ENCODE data around the gene NTF3.

NTF3 gene

DNA sequence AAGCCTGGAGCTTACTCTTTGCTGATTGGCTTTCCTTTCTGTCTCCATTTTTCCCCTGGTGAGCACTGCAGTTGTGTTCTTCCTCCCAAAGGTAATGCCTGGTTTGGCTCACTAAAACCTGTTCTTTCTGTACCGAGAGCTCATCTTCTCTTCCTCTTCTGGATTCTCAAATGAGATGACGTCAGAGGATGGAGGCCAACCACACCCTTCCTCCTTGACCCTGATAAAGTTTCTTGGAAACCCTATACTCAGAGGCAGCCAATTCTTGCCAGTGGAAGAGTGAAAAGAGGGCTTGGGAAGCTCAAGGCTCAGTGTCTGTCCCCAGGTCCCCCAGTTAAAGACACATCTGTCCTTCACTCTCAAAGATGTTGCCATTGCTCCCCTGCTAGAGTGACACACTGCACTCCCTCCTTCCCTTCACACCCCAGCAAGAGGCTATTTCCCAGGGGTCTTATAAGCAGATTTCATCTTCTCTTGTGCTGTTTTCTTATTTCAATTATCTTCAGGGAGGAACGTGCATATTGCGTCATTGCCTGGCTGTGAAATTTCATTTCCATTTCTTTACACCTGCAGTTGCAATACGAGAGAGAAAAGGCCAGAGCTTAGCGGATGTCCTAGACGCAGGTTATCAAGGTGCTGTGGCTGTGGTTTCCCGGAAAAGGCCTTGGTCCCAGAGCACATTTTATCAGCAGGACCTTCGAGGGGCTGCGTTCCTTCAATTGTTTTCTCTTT lies 27.3 kb downstream of the NTF3 start:
- DNase-seq, result no peak

DNA sequence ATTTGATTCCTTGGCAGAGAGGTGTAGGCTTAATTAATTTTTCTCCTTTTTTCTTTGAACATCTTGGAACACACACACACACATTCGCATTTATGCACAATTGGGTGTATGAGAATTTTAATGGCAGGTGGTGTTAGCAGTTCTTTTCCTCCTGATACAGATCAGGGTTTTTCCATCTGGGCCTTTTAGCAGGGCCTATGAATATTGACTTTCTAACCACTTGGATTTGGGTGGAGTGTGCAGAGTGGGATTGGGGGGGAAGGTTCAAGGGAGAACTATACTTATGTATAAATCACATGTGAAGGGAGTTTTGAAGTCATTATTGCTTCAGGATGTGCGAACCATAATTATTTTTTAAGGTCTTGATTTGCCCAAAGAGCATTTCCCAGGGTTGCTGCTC lies 28.9 kb downstream of the NTF3 start:
- DNase-seq, result no peak

DNA sequence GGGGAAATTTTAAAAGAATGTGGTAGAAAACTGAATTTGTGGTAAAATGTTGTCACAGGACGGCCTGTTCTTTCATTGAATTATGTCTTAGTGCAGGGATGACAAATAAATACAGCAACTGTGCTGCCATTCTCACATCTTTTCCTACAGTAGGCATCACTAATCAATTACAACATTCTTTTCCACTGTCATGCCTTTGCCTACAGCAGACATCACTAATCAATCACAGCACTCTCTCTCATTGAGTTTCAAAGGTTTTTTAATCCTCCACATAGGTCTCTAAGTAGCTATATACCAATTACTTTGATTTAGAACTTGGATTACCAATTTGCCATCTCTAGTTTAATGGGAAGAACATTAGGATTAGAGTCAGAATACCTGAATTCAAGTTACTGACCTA lies 30.1 kb downstream of the NTF3 start:
- no peak for DNase-seq

DNA sequence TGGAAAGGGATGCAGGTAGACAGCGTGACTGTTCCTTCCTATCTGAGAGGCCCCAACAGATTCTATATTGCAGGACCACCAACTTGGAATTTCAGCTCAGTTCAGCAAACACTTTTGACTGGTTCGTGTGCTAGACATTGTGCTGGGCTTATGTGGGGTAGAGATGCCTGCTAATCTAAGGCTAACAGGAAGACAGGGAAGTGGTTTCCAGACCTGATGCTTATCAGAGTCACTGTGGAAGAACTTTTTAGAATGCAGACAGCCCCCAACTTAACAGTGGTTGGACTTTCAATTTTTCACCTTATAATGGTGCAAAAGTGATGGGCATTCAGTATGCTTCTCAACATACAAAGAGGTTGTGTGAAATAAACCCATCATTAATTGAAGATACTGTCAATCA lies 32.2 kb downstream of the NTF3 start:
- no peak for DNase-seq

DNA sequence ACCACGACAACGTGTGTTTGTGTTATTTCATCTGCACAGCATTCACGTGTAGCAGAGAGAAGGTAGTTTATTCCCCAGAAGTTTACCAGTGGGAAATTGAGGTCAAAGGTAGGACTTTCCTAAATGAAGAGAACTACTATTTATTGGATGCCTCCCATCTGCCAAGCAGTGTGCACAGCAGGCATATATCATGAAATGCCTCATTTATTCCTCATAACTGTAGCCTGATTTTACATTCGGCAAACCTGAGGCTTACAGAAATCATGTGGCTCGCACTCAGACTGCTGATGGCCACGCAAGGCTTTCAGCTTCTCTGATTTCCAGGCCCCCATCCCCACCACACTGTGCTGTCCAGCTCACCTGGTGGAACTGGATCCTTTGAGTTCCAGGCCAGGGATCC lies 33.5 kb downstream of the NTF3 start:
- DNase-seq, result no peak

DNA sequence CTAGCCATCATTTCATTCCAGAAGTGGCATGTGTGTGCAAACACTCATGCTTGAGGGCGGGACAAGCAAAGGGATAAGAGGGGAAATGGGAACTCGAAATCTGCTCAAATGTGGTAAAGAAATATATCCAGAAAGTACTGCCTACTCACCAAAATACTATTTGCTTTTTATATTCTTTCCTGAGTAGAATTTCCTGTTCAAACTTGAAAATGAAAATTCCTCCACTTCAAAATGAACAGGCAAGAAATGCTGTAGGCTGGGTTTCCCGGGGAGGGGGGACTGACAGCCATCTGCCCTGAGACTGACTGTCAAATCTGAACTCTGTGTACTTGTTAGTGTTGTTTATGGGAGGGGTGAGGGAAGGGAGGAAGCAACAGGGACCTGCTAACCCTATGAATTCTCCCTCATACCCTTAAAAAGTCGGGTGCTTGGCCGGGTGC lies 34.6 kb downstream of the NTF3 start:
- DNase-seq, result no peak

- DNase-seq, result no peak
Measured at GRCh38 chr12:5467931-5468330, 36.0 kb downstream of the NTF3 start.

GRCh38 chr12:5470221-5470620 lies 38.3 kb downstream of the NTF3 start:
- no peak for DNase-seq

DNA sequence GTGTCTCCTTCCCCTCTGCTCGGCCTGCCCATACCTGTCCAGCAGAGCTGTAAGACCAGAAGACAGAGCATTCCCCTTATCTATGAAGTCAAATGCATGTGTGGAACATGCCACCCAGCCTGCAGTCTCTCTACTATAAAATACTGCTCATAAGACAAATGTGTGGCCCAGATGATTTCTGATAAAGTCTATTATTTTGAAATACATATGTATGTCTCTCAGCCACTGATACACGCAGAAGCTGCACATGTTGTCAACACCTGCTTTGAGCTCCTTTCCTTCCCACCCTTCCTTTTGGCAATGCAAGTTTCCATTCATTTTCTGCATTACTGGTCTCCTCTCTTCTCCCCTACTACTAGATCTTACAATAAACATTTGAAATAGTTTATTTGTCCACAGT lies 38.8 kb downstream of the NTF3 start:
- DNase-seq, result no peak

GRCh38 chr12:5473076-5473782 lies 41.3 kb downstream of the NTF3 start:
- DNase-seq, result no peak

DNA sequence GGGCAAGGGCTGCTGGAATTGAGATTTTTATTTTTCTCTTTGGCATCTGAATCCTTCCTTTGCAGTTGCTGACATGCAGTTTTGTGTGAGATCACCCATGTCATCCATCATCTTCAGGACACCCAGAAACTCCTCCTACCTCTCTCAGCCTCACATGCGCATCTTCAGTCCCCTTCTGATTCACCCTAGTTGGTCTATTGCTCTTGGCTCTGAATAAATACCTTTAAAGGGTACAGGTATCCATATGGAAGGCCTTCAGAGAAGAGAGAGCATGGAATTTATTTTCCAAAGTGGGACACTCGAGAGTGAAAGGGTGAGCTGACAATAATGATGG lies 41.8 kb downstream of the NTF3 start:
- no peak for DNase-seq

GRCh38 chr12:5476356-5476755 lies 44.4 kb downstream of the NTF3 start:
- no peak for DNase-seq

DNA sequence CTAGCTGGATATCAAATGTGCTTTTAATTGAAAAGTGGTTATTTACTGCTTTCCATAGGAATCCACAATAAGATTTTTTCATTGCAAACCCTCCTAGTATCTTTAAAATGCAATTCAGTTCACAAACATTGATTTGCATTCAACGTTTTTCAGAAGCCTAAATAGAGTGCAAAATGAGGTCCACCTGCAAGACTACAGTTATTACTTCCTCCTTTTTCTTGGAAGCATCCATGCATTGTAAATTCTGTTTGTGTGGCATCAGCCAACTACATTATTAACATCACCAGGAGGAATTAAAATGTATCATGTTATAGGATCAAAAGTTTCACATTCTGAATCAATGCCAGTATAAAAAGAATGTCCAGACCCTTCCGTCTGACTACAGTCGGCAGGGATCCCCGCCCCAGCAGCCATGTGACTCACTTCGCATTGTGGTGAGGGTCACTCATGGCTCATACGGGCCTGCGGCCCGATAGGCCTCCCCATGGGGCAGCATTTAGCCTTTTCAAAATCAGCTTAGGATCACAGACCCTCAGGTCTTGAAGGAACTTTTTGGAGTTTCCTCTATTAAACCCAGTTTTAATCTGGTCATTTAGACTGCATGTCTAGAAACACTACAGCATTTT lies 46.3 kb downstream of the NTF3 start:
- DNase-seq, result no peak

DNA sequence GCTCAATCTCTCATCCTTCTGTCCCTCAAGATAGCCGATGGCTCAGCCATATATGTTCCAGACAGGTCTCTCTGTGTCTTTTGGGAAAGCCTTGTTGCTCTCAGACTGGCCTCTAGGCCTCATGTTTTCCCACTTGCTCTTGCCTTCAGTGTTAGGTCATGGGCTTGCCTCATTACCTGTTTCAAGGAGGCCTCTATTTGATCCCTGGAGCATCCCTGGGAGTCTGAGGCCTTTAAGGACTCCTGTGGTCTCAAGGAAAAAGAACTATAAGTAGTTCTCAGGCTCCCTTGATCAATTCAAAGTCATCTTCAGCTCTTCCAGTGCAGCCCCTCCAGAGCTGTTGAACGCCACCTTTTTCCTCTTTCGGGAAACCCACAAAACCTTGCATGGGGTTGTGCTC lies 47.9 kb downstream of the NTF3 start:
- DNase-seq, result no peak

GRCh38 chr12:5480218-5480937 lies 48.5 kb downstream of the NTF3 start:
- no peak for DNase-seq

DNA sequence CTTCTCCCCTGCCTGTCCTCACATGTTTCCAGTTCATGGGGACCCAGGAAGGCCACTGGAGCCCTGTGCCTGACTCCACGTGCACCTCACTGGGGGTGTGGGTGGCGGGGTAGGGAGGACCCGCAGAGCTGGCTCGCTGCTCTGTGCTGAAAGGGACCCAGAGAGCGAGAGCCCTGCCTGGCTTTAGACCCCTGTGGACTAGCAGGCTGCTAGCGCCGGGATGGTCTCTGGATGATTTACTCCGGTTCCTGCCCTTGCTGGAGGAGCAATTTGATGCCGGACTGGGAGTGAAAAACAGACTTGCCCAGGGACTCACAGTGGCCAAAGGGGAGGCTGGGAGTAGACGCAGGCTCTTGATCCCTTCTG lies 49.0 kb downstream of the NTF3 start:
- DNase-seq, result no peak

DNA sequence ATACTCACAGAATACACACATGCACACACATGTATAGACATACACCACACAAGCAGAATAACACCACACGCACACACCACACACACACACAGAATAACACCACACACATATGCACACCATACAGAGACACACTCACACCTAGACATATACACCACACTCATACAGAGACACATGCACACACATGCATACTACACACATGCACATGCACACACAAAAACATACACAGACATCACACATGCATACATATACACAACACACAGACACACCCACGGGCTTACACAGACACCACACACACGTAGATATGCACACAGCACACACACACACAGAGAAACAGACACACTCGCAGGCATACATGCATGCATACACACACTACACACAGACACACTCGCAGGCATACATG lies 49.7 kb downstream of the NTF3 start:
- no peak for DNase-seq

DNA sequence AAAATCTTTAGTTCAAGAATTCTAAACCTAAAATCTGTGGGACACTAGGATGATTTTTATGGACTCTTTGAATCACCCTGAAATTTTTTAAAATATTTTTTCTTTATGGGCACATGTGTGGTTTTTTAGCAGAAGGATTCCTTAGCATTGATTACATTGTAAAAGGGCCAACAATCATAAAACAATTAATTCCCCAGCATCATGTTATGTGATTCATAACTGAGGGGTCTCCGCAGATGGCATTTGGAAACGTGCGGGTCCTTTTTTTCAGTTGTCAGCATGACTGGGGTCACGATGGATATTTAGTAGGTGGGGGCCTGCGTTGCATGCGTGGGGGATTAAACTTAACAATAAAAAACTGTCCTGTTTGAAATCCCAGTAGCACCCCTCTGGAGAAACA lies 52.5 kb downstream of the NTF3 start:
- no peak for DNase-seq

- DNase-seq, result no peak
Measured at GRCh38 chr12:5485454-5485853, 53.5 kb downstream of the NTF3 start.

DNA sequence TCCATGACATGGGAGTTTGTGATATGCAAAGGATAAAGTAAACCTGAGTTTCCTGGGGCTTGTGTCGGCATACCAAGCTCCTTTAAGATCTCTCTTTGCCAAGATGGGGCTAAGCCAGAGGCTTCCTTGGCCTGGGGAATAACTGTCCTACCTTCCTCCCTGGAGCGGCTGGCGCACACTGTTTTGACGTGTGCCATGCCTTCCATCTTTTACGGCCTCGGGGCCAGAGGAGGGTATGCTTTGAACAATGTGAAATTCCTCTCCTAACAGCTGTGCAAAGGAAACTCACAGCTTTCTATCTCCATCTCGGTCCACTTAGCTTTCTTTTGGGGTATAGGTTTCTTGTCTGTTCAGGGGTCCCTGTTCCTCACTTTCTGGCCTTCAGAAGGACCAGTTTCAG lies 55.2 kb downstream of the NTF3 start:
- no peak for DNase-seq

DNA sequence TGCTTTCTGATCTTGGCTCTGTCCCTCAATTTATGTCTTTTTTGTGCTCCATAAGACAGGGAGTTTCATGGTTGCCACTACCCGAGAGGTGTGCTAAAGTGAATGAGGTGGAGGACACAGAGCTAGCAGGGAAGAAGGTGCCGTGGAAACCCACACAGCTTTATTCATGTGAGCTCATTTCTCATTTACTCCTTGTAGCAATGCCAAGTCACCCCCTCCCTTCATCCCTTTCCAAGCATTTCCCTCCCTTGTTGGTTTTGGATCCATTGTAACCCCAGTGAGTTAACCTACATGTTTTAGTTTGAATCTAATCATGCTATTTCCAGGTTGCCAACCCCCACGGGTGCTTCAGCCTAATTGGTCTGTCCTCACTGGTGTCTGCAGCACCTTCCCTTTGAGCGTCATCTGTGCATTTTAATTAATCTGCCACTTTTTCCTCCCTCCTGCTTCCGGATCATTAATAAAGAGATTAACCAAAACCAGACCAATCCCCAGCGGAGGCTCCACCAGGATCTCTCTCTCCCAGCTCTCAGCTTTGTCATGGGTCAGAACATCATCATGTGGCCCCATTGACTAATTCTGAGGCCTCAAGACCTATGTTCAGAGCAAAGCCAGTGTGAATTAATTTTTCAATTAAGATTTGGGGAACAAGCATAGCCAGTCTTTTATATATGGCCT lies 56.2 kb downstream of the NTF3 start:
- DNase-seq, result no peak

DNA sequence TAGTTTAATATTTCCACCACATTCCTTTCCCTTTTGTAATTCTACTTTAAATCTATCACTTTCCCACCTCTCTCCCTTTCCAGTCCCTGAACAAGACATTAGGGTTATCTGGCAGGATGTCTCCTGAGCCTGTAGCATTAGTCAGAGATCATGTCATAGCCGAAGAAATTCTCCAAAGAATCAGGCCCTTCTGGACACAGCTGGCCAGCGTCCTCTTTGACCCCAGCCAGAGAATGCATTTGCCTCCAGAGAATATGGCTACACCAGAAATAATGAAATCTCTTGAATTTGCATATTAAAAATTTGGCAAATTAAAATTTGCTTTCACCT lies 56.7 kb downstream of the NTF3 start:
- no peak for DNase-seq

DNA sequence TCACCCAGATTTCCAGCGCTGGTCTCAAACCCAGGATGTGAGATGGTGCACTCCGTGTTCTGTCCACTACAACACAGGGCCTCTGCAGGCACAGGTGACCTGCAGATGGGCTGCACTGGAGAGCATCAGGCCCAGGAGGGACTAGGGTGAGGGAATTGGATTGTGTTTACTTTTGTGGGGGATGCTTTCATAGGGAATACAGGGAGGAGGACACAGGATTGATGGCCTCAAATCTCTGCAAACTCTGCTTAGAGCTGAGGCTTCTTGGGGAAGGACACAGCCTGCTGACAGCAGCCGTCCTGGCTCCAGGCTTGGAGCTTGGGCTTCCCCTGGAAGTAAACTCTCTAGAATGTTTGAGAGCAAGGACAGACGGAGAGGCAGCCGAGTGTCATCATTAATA lies 57.1 kb downstream of the NTF3 start:
- DNase-seq, result no peak

Measured in activated T-cell treated with anti-CD3 and anti-CD28 coated beads, Interleukin-2, amount 50 U/mL, for 1 hour (primary cell).